Putamen (tissue), 1 donor: ENCODE measurements around the gene ANGPTL5.
"Not testable (repeated sequence)": the region's sequence is repeated elsewhere in the genome, so short reads cannot be mapped to it uniquely, and the experiment has no call there.

Experiments
- DNase-seq: peaks from one replicate; pipeline ENCODE4 v3.0.0-alpha.2; 2016; ENCODE audit warnings: low spot score

The ANGPTL5 gene

DNA sequence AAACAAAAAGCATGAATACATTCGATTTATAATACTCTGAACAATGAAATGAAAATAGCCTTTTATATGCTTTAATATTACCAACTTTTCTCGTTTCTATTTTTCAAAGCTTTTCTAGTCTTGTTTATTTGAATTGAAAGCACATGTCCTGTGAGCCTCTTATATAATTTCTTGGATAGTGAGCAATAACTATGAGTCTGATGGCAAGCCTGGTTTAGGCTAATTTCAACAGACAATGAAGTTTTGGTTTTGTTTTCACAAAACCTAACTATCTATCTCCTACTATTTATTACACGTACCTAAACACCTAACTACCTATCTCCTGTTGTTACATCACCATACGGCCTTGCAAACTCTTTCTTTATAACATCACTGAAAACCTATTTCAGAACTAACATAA, 30.7 kb downstream of the ANGPTL5 start:
- no peak for DNase-seq

DNA sequence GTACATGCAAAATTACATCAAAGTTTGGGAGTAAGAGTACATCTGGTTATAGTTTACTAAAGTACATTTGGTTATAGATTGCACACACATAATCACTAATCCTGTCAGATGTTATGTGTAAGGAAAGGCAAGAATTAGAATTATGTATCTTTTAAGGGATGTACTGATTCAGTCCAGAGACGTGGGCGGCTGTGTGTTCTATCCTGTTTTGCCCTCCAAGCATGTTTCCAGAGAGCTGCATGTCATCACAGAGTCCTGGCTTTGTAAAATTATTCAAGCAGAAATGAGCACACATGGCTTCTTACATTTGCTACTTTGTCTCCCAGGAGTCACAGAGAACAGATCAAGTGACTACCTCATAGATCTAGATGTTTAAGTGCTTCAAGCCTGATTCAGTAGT, 34.7 kb downstream of the ANGPTL5 start:
- no peak for DNase-seq

DNA sequence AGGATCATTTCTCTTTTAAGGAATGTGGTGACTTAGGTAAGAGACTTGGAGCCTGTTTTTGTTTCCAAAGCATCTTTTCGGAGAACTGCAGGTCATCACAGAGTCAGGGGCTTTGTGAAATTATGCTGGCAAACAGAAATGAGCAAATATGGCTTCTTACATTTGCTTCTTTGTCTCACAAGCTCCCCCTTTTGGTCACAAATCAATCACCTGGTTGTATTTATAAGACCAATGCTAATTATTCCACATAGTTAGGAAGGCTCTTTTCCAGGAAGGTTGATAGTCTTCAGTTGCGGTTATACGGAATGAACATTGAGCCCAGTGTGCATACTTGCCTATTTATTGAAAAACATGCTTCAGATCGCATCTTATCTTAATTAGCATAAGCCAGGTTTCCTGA, 36.1 kb downstream of the ANGPTL5 start:
- DNase-seq: no peak

DNA sequence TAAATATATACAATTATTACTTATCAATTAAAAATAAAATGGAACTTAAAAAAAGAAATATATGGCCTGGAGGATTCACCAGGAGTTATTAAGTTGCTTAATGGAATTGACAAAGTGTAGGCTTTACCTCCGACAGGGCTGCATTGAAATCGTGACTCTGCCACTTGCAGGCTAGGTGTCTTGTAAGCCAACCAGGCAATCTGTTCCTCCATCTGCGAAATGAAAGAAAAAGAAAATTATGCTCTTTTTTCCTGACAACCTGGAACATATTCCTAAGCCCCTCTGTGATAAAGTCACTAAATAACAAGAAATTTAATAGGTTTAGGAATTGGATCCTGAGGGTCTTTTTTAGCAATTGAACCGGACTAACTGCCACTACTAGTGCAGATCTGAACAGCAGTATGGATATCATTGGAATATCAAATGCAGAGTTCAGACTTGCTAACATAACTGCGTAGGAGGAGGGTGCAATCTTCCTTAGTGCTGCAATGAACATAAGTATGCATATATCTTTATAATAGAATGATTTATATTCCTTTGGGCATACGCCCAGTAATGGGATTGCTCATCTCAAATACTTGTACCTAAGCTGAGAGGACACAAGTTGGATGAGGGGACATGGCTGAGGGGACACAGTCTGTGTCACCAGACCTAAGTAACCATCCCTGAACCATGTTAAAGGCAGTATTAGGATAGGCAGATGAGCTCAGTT, 44.0 kb downstream of the ANGPTL5 start:
- peak; percentile 26 for DNase-seq

DNA sequence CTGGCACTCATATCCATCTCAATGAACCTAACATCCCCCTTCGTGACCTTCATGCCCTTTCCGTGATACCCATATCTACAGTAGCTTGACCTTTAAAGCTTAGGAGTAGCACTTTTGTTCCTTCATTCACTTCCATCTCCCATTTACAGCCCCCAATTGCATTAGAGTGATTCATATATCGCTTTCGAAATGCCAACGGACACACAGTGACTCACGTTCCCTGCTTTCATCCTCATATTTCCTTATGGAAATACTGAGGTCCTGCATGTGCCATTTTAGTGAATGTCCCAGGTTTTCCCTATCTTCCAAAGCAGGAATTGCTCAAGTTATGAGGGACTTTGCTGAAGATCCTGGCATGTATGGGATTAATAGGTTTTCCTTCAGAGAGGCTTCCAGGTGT, 45.8 kb downstream of the ANGPTL5 start:
- no peak for DNase-seq

DNA sequence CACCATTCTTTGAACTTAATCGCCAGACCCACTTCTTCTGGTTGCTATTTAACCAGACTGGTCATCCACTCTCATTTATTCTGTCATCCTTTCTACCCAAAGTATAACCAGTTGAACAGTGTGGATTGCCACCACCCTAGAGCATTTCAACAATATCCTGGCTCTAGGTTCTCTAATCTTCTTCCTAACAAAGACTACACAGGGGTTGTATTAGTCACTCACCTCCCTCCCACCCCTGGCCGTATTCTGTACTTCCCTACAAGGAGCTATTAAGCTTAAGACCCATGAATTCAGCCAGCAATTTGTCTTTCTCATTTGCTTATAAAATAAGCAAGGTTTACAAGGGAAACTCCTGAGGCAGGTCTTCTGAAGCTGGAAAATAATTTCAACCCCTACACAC, 48.4 kb downstream of the ANGPTL5 start:
- DNase-seq: no peak

DNA sequence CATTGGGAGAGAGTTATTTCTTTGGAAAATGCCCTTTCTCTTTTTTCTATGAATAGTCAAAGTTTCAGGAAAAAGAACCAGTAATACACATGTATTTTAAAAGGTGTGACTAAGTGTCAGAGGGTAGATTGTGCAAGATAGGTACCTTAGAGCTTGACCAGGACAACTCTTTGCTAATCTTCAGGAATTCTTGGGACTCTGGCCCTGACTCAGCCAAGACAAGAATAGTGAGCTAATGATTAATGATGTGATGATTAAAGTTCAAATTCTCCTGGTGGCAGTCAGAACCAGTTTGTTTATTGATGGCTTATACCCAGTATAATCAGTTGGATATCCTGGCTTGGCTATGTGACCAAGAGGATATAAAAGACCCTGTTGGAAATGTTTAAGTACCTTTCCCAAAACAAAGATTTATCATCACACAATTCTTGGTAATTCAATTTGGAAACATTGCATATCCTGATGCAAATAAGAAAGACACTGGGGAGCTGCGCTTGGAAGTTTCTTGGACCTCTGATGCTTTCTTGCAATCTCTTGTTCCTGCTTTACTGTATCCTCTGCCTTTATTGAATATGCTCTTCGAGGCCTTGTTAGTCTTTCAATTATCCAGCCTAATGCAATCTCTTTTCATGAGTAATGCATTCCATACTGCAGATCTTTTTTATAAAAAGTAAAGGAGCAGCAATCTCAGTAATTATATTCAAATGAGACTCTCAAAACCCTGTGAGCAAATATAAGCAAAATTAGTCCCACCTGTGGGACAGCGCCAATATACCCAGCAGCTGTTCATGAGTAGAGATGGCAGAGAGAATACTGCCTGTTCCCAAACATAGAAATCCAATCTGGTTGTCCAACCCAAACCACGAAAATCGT, 49.5 kb downstream of the ANGPTL5 start:
- DNase-seq: no peak

DNA sequence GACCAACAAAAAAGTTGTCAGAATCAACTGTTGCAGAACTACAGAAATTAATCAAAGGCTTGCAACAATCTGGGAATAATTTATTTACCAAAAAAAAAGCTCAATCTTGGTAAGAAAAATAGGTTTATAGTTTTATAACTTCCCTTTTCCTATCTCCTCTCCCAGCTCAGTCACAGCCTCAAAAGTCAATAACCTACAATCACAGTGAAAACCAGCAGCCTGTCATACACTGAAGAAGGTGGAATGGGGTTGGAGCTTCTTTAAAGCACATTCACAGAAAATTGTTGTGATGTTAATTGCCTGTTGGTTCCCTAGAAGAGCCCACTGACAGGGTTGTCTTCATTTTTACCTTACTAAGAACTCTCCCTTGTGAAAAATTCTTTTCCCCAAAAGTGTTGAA, 52.2 kb downstream of the ANGPTL5 start:
- no peak for DNase-seq

DNA sequence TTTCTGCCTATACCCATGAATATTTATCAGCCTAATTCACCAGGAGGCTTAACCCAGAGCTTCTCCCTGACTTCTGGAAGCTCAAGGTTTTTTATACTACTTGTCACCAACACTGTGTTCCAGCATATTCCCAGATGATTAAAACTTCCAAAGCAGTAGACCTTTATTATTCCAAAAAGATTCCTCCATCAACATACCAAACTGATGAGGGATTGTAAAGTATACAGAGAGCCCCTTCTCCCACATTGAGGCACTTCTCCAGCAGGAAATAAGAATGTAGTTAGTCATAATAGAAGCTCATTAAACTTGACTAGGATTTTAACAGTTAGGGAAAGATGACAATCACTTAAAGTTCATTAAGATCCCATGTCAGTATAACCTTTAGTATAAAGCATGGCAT, 53.0 kb downstream of the ANGPTL5 start:
- DNase-seq: no peak

DNA sequence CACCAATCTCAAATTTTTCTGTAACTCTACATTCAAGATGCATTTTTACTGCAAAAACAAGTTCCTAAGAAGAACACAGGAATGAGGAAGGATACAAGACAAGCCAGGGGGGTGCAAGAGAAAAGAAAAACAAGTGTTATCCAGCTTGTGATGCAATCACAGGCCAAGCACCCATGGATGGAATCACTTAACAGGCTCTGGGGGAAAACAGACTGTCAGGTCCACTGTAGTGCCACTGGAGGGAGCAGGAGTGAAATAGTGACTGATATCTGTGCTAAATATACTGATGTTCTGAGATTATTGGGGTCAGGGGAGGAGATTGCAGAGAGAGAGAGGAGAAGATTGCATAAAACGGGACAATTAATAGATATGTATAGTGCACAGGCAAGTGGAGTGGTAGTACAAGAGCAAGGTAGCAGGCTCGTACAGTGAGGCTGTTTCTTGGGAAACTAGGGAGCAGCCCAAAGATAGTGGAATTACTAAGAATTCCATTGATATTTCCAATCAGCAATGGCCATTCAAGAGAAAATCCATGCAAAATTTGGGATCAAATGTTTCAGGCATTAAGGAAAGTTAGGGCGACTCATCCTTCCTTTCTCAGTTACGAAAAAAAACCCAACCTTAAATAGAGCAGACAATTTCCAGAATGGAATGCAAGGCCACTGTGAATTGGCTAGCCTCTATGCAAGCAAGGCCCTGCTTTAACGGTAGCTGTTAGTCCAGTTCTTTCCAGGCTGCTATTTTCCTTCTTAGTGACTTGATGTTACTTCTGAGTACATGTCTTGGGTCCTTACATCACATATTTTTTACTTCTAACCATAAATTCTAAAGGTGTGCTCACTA, 53.7 kb downstream of the ANGPTL5 start:
- no peak for DNase-seq

DNA sequence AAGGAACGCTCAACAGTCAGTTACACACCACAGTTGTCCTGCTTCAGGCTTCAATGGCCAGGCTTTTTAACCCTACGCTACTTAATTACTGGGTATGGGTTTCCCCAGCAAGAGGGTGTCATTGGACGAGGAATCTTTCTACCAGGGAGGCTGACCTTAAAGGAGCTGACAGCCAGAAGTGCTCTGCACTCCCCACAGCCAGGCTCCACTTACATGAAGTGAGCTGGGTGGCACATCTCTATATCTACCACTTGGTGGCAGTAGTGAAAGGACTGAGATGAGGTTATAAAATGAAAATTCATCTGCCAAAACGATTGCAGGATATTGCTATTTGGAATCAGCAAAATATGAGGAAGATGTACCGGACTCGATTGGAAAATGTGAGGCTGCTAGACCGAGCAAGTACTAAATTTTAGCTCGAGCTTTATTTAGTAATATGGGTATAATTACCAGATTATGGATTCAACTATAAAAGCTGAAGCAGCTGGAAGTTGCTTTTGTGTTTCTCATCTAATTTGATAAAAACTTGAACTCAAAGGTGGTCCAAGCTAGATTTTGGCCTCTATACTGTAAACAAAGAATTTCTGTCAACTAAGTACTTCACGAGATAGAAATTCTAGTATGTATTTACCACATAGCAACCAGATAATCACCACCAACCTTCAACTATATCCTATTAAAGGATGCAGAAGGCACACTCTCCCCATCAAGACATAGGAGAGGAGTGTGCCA, 55.5 kb downstream of the ANGPTL5 start:
- peak; percentile 41 for DNase-seq

DNA sequence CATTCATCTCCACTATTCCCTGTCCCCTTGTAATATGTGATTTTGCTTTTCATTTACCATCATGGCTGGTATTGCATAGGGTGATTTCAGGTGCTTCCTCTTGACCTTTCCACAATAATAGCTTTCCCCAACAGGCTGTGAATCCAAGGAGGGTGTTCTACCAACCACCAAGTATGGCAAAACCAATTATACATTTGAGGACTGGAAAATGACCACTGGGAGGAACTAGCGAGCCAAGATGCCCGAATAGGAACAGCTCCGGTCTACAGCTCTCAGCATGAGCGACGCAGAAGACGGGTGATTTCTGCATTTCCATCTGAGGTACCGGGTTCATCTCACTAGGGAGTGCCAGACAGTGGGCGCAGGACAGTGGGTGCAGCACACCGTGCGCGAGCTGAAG, 64.1 kb downstream of the ANGPTL5 start:
- not testable (repeated sequence) for DNase-seq

DNA sequence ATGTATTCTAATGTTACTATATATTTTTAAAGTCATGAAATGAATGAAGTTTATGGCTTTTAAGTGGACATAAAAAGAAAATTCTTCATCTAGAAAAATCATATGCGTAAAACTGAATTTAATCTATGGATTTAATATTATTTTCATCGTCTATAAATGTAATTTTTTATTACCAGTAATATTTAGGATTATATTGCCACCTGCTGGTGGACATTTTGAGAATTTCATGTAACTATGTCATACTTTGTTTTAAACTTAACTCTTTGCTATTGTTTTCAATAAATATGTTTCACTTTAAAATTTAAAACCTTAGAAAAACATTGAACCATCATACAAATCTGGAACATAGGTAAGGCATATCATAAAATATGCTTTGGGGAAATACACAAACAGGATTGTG, 68.1 kb downstream of the ANGPTL5 start:
- DNase-seq: no peak

DNA sequence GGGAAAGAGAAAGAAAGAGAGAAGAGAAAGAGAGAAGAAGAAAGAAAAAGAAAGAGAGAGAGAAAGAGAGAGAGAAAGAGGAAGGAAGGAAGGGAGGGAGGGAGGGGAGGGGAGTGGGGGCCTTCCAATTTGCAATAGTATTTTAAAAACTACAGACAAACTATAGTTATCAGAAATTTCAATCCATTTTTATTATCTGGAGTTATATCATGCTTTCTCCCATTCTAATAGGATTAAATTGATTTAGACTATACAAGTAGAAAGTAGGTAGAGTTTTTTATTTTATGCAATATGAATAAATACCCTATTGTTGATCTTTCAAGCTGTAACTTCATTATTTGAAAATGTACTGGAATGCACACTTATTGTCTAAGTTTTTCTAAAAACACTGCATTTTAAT, 71.7 kb downstream of the ANGPTL5 start:
- no peak for DNase-seq

DNA sequence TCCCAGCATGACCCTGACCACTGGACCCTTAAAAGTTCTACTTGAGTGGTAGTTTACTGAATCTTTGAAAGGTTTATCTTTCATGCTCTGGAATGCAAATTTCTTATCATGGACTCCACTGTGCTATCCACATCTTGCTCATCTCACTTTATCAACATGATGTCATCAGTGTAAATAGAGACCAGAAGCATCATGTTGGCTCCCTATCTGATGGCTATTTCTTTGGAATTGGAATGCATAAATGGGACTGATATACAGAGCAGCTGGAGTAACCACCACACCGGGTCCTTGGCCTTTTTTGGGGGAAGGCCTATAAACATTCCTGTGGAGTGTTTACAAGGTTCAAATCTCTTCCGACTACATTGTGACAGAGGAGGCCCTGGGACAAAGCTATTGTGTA, 75.6 kb downstream of the ANGPTL5 start:
- DNase-seq: no peak
